GM12872 (cell line): ENCODE results near the gene BTBD16.

Experiments used
- TF ChIP-seq, protein P1 (sequence below): IDR thresholded peaks from 3 replicates; pipeline ENCODE4 v1.5.1; 2011; ENCODE audit warnings: low read depth, mild to moderate bottlenecking, low read length, moderate library complexity; ENCODE audit not compliant: insufficient read depth

The BTBD16 gene

DNA sequence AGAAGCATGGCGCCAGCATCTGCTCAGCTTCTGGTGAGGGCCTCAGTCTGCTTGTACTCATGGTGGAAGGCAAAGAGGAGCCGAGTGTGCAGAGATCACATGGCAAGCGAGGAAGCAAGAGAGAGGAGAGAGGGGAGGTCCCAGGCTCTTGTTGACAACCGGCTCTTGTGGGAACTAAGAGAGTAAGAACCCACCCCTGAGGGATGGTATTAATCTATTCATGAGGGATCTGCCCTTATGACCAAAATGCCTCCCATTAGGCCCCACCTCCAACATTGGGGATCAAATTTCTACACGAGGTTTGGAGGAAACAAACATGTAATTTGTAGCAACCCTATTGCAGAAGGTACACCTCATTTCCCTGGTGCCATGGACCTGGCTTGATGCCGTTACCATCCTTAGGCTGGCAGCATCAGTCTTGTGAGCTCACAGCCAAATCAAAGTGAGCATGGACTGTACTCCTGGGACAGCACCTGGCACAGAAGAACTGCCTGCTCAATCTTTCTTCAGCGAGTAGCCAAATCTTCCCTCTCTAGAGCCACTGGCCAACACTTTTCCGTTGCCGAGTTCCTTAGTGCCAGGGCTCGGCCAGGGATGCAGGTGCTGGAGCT, 6.5 kb downstream of the BTBD16 start:
- TF ChIP-seq, protein P1, sequence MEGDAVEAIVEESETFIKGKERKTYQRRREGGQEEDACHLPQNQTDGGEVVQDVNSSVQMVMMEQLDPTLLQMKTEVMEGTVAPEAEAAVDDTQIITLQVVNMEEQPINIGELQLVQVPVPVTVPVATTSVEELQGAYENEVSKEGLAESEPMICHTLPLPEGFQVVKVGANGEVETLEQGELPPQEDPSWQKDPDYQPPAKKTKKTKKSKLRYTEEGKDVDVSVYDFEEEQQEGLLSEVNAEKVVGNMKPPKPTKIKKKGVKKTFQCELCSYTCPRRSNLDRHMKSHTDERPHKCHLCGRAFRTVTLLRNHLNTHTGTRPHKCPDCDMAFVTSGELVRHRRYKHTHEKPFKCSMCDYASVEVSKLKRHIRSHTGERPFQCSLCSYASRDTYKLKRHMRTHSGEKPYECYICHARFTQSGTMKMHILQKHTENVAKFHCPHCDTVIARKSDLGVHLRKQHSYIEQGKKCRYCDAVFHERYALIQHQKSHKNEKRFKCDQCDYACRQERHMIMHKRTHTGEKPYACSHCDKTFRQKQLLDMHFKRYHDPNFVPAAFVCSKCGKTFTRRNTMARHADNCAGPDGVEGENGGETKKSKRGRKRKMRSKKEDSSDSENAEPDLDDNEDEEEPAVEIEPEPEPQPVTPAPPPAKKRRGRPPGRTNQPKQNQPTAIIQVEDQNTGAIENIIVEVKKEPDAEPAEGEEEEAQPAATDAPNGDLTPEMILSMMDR = no peak

DNA sequence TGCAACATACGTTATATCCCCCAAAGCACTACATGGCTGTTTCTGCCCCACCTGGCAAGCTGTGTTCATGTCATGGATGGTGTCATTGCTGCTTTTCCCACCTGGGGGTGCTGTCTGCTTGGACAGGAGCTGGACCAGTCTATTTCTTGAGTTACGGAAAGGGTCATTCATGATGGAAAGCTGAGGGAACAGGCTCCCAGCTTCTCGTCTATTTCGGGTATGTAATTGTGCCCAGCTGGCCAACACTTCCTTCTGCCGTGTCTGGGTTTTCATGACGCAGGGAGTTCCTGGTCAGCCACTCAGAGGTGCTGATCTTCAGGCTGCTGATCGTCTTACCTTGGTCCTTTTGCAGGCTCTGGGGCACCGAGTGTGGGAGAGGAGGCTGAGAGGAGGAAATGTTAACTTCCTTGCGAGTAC, 8.6 kb downstream of the BTBD16 start:
- TF ChIP-seq, protein P1 = peak; percentile 55

DNA sequence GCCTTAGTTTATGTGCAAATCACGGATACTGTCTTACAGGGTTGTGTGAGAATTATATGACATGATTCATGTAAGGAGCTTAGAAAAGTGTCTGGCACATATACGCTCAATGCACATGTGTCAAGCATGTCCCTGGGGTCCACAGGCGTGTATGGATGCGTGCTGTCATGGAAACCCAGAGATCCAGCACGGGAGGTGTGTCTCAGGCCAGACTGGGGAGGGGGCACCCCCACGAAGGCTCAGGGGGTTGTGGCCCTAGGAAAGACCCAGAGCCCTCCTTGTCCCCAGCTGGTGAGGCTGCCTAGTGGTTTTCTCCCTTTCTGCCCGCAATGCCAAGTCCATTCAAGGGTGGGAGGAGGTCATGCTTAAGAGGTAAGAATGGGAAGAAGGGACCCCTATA, 9.1 kb downstream of the BTBD16 start:
- TF ChIP-seq, protein P1 = no peak

DNA sequence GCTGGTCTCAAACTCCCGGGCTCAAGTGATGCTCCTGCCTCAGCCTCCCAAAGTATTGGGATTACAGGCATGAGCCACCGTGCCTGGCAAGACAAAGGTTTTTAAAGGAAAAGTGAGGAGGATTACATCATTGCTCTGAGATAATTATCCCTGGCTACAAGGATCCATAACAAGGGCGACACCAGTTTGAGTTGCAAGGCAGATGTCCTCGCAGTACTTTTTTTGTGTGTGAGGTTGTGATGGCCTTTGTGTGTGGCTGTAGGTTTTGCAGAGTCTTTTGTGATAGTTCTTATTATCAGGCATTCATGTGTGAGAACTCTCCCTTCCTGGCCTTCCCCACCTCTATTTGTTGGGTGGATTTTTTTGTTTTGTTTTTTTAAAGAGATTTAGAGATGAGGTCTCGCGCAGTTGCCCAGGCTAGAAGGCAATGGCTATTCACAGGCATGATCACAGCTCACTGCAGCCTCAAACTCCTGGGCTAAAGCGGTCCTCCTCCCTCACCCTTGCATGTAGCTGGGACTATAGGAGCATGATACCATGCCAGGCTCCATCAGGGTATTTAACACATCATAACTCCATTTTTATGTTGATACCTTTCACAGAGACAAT, 10.0 kb downstream of the BTBD16 start:
- TF ChIP-seq, protein P1 = no peak

DNA sequence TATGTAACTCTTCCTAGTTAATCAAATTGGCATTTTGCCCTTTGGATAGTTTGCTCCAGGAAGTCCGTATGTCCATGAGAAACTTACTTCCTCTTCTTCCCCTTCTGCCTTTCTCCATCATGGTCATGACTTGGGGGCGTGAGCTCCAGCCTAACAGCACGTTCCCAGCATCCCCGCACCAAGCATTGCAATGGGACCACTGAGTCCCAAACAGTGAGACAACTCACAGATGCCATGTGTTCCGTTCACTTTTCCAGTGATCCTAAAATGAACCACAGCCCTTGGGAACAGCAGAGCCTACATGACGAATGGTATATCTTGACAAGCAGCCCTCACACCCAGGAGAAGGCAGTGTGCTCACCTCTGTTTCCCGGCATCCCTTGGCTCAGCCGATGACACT, 10.7 kb downstream of the BTBD16 start:
- TF ChIP-seq, protein P1 = no peak

DNA sequence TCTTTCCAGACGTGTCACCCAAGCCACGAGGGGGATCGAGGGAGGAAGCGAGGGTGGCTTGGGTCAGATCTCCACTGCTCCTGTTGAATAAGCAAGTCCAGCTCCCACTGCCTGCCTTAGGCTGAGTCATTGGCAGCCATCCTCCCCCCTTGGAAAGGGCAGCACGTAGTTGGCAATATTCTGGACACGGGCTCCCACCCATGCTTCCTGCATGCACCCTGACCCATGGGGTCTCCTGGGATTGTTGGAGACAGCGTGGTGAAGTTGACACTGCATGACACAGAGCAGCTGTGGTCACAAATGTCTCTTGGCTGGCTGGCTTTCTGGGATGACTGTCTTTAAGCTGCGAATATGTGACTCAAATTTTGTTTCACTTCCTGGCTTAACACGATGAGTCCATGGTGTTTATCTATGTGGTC, 11.2 kb downstream of the BTBD16 start:
- TF ChIP-seq, protein P1 = no peak

DNA sequence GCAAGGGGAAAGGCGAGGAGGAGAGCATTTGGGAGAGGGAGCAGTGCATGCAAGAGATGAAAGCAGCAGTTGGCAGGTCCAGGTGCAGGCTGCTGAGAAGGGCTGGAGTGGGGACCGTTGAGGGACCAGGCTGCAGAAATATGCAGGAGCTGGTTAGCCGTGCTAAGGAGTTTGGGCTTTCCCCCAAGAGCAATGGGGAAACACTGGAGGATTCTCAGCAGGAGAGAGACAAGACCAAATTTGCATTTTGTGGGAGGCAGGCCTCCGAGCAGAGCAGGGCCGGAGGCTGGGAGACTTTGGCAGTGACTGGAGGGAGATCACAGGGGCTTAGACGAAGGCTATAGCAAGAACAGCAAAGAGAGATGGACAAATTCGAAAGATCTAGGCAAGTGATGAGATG, 11.8 kb downstream of the BTBD16 start:
- TF ChIP-seq, protein P1 = no peak
